AG09319 (cell line): ENCODE data around the gene SRCIN1.
"Not testable (repeated sequence)": the region's sequence is repeated elsewhere in the genome, so short reads cannot be mapped to it uniquely, and the experiment has no call there.

Source experiments
- DNase-seq: peaks from one replicate; pipeline ENCODE4 v3.0.0-alpha.2; 2010; ENCODE audit warnings: low read depth; ENCODE audit errors: extremely low read depth
- TF ChIP-seq, protein P1 (sequence below): IDR thresholded peaks from 2 replicates; pipeline ENCODE4 v1.5.1; 2011; ENCODE audit warnings: low read depth, mild to moderate bottlenecking, inconsistent platforms, low read length, moderate library complexity

The SRCIN1 gene

DNA sequence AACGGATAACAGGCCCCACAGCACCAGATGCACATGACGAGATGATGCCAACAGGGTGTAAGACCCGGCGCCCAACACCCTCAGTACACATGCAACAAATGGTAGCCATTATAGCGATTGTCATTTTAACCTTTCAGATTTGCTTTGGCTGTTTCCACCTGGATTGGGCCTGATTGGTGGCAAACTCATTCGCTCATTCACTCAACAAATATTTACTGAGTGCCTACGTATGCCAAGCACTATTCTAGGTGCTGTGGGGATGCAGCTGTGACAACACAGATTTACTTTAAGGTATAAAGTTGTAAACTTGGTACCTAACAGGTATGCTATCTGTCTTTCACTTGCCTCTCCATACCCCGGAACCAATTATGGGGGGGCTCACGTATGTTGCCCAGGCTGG is 66.8 kb downstream of the SRCIN1 start:
- TF ChIP-seq, protein P1, sequence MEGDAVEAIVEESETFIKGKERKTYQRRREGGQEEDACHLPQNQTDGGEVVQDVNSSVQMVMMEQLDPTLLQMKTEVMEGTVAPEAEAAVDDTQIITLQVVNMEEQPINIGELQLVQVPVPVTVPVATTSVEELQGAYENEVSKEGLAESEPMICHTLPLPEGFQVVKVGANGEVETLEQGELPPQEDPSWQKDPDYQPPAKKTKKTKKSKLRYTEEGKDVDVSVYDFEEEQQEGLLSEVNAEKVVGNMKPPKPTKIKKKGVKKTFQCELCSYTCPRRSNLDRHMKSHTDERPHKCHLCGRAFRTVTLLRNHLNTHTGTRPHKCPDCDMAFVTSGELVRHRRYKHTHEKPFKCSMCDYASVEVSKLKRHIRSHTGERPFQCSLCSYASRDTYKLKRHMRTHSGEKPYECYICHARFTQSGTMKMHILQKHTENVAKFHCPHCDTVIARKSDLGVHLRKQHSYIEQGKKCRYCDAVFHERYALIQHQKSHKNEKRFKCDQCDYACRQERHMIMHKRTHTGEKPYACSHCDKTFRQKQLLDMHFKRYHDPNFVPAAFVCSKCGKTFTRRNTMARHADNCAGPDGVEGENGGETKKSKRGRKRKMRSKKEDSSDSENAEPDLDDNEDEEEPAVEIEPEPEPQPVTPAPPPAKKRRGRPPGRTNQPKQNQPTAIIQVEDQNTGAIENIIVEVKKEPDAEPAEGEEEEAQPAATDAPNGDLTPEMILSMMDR, result no peak
- DNase-seq, result no peak

DNA sequence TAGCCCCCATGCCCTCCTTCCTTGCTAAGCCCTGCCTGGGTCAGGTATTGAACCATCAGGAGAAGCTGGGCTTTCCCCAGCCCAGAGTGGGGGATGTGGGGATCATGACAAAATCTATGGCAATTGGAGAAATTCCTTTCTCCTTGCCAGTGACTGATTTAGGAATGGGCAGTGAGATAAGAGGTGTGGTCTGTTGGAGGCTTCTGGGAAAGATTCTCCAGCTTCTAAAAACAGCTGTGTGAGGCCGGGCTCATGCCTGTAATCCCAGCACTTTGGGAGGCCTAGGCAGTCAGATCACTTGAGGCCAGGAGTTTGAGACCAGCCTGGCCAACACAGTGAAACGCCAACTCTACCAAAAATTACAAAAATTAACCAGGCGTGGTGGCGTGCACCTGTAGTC is 69.1 kb downstream of the SRCIN1 start:
- DNase-seq, result no peak
- TF ChIP-seq, protein P1, result no peak

DNA sequence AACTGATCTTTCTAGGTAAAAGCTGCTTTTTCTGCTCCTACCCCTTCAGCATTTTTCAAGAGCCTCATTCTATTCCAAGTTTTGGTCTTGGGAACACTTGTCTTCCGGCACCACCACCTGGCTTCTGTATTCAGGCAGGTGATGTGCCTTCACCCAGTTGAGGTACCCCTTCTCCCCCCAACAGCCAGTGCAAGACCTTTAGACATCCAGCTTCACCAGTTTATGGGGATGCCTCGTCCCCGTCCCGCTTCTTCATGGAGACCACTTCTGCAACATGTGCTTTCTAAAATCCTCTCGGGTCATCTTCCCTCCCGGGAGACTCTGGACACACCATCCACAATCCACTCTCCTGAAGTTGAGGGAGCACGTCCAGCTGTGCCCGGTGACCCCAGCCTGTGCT is 69.9 kb downstream of the SRCIN1 start:
- TF ChIP-seq, protein P1, result no peak
- DNase-seq, result no peak

DNA sequence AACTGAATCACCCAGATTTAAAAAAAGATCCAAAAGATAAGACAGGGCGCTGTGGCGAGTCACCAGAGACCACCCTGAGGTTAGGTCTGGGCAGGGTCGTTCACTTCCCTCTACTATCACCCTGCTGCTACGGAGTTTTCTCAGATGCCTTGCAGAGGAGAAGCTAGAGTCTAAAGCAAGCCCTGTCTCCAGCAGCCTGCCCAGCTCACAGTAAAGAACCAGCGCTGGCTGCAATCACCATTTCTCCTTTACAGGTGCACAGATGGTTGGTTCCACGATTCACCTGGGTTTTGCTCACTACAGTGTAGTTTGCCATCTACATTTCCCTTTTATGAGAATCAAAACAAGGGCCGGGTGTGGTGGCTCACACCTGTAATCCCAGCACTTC is 71.3 kb downstream of the SRCIN1 start:
- no peak for DNase-seq
- TF ChIP-seq, protein P1, result no peak

DNA sequence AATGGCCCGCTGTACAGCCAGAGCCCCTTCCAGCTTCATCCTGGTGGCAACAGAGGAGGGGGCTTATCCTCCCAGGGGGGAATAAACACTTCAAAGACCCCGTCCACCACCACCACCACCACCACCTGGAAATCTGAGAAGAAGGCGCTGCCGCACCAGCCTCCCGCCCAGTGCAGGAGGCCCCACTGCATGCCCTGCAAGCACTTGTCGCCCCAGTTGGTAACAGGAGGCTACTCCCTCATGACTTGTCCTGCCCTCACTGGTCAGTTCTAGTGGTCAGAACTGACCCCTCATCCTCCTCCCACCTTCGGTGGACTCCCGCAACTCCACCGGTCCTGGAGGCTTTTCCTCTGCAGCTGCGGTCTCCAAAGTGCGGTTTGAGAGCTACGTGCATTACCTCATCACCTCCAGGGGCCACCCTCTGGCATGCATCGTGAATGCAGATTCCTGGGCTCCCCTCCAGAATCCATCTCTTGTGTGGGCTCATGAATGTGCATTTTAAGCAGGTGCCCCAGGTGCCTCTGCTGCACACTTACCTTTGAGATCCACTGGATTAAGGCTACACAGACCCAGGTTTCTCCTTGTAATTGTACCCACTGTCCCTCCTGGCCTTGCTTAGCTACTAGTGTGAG is 71.8 kb downstream of the SRCIN1 start:
- no peak for DNase-seq
- TF ChIP-seq, protein P1, result no peak

DNA sequence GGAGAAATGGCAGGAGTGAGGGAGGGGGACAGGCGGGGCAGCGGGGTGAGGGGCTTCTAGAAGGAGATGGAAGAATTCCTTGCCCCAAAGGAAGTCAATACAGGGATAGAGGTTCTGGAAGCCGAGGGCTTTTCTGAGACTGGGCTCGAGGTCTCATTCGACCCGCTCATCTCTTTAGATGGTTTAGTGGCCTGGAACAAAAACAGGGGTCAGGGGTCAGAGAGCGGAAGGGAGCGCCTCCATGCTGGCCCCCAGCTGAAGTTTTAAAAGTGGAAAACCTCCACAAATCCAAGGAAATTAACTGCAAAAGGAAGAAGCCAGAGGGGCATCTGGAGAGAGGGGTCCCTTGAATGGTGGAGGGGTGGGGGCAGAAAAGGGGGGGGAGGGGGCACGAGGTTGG is 72.5 kb downstream of the SRCIN1 start:
- DNase-seq, result no peak
- TF ChIP-seq, protein P1, result no peak

DNA sequence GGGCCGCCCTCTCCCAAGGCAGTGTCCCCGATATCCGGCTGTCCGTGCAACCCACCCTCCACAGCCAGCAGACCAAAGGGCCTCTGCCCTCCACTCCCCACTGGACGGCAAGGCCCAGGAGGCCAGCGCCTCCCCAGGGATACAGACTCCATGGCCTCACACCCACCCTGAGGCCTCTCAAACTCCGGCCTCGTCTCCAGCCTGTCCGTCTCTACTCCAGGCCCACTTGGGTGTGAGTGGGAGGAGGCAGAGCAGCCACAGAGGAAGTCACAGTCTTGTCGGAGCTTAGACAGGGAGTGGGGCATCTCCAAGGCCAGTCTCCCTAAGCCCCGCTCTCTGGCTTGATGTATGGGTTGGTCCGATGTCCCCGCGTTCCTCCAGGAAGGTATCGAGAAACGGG is 73.3 kb downstream of the SRCIN1 start:
- no peak for DNase-seq
- TF ChIP-seq, protein P1, result no peak

DNA sequence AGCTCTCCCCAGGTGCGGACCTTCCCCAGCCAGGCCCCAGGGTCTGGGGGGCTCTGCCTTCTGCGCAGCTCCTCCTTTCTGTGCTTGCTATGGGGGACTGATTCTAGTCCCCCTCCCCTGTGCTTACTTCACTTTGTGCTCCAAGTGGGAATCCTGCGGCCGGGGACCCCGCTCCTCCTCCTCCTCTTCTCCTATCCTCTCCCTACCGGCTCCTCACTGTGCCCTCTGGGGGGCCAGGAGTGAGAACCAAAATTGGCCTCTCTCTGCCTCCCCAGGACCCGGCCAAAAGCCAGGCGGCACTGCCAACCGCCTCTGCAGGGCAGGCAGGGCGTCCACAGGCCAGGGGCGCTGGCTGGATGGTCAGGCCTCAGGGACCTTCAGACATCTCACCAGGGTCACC is 74.0 kb downstream of the SRCIN1 start:
- not testable (repeated sequence) for DNase-seq

DNA sequence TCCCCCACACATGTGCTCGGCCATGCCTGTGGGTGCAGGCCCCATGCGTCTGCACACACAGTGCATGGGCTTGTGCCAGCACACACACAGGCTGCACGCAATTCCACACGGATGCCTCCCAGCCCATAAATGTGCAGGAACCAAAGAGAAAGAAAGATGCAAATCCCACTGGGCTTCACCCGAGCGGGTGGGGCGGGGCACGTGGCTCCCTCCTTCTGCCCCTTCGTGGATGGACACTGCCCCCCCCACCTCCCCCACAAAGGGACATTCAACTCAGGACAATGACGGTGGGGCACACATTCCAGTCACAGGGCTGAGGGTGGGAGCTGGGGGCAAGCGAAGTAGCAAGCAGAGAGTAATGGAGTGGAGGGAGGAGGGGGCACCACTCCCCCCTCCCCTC is 74.9 kb downstream of the SRCIN1 start:
- DNase-seq, result not testable (repeated sequence)

DNA sequence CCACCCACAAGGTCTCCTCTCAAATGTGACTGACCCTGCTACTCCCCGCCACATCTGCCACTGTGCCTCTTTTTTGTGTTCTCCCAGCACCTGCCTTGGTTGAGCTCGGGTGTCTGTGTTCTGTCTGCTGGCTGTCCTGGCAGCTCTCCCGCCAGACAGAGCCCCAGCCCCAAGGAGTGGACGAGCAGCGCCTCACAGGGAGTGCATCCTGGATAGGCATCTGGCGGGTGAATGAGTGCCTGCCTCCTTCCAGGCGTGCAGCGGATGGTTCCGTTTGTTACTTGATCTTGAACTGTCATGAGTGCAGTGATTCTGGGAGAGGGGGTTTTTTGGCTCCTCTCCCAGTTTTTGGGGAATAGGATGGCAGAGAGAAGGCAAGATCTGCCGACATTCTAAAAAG is 77.6 kb downstream of the SRCIN1 start:
- not testable (repeated sequence) for DNase-seq

DNA sequence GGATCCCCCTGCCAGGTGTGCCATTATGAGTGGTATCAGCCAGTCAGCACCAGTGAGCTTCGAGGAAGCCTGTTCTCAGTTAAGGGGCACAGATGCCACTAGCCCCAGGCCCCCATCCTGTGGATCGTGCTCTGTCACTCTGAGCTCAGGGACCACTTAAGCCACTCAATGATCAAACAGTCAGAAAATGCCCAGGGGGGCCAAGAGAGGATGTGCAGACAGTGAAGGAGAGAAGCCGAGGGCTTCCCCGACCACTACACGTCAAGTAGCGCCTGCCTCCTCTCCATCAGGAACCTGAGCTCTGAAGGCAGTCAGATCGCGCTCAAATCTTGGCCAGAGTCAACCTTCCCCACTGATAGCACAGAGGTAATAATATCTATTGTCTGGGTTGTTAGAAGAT is 79.2 kb downstream of the SRCIN1 start:
- DNase-seq, result not testable (repeated sequence)
